Activated effector memory CD4-positive, alpha-beta T cell treated with Interleukin-2 at 50 U/mL for 16 hours (primary cell): ENCODE measurements around the gene PDK1.
"Not testable (repeated sequence)": the region's sequence is repeated elsewhere in the genome, so short reads cannot be mapped to it uniquely, and the experiment has no call there.

Experiments used
- DNase-seq: peaks from one replicate; pipeline ENCODE4 v3.0.0-alpha.2; 2020

PDK1 gene

DNA sequence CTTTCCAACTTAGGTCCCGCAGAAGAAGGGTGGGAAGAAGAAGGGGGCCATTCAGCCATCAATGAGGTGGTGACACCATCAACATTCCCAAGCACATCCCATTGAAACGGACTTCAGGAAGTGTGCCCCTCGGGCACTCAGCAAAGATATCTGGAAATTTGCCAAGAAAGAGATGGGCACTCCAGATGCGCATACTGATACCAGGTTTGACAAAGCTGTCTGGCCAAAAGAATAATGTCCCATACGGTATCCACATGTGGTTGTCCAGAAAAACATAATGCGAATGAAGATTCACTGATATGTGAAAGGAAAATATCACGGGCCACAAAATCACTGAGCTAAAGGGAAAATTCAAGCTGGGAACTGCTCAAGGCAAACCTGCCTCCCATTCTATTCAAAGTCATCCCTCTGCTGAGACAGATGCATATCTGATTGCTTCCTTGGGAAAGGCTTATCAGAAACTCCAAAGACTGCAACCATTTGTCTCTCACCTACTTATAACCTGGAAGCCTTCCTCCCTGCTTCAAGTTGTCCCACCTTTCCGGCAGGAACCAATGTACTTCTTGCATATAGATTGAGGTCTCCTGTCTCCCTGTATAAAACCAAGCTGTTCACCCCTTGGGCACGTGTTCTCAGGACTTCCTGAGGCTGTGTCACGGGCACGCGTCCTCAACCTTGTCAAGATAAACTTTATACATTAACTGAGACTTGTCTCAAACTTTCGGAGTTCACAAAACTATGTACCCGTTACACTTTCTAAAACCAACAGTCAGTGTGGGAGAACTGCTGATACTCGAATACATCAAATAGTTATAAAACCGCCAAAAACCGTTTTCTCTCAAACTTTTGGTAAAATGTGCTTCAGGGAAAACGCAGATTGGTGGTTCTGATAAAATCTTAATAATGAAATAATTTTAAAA lies 1.3 kb upstream of the PDK1 start:
- no peak for DNase-seq

DNA sequence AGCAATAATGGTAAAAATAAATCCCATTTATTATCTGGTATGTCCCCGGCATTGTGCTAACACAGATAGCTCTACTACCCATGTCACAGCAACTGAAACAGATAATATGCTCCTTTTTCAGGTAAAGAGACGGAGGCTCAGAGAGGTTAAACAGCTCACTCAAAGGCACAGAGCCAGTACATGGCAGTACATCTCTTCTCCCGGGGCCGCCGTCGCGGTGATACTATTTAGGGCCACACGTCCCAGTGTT lies 693 bp upstream of the PDK1 start:
- DNase-seq: no peak

- DNase-seq: peak; percentile 51
Observed at GRCh38 chr2:172556284-172557033, 569 bp downstream of the PDK1 start.

- DNase-seq: no peak
Observed at GRCh38 chr2:172558372-172558771, 2.5 kb downstream of the PDK1 start.

DNA sequence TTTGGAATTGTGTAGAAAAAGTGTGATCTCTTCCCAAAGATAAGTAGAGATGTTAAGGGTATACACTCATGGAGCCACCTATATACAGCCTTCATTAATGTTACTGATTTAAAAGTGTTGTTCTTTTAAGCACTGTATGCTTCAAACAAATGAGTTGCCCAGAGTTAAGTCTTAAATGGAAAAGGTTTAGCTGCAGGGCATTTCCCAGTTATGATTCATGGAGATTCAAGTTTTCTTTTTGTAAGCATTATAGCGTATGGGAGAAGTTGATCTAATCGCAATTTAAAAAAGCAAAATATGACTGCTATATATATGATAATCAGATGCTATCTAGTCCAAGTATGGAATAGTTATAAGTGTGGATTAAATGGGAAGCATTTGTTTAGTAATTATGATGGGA lies 4.8 kb downstream of the PDK1 start:
- DNase-seq: no peak

DNA sequence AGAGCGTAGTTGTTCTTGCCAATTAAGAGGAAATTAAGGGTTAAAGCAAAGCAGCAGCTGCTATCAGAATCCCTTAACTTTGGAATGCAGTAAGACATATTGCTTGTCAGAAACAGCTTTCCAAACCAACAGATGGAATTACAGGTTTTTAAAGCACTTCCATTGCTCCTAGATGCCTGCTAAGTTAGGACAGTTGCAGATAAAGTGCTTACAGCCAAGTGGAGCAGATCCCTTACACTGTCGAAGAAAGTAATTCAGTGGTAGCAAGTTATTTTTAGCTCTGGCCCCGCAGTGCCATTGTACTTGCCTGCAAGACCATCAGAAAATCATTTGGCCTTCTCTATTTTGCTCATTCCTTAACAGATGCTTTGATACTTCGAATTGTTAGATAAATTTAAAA lies 5.4 kb downstream of the PDK1 start:
- DNase-seq: no peak

- no peak for DNase-seq
Observed at GRCh38 chr2:172562298-172562697, 6.4 kb downstream of the PDK1 start.

DNA sequence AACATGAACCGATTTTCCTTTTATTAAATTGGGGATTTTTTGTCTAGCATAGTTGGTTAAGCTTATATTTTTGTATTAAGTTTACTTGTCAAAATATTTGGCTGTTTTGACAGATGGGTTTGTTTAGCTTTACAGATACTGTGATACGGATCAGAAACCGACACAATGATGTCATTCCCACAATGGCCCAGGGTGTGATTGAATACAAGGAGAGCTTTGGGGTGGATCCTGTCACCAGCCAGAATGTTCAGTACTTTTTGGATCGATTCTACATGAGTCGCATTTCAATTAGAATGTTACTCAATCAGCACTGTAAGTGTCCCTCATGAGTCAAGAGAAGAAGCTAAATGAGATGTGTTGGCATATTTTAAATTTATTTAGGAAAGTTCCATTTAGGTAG lies 8.5 kb downstream of the PDK1 start:
- DNase-seq: no peak

GRCh38 chr2:172571245-172571644 lies 15.4 kb downstream of the PDK1 start:
- no peak for DNase-seq

DNA sequence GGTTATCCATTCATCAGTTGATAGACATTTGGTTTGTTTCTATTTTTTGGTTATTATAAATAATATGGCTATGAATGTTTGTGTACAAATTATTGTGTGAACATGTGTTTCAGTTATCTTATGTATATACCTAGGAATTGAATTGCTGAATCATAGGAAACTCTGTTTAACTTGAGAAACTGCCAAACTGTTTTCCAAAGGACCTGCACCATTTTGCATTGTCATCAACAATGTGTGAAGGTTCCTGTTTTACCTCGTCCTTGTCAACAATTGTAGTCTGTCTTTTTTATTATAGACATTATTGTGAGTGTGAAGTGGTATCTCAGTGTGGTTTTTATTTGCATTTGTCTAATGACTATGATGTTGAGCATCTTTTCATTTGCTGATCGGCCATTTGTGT lies 17.1 kb downstream of the PDK1 start:
- DNase-seq: no peak

GRCh38 chr2:172574965-172575364 lies 19.1 kb downstream of the PDK1 start:
- no peak for DNase-seq

- DNase-seq: no peak
Observed at GRCh38 chr2:172578054-172578453, 22.2 kb downstream of the PDK1 start.

DNA sequence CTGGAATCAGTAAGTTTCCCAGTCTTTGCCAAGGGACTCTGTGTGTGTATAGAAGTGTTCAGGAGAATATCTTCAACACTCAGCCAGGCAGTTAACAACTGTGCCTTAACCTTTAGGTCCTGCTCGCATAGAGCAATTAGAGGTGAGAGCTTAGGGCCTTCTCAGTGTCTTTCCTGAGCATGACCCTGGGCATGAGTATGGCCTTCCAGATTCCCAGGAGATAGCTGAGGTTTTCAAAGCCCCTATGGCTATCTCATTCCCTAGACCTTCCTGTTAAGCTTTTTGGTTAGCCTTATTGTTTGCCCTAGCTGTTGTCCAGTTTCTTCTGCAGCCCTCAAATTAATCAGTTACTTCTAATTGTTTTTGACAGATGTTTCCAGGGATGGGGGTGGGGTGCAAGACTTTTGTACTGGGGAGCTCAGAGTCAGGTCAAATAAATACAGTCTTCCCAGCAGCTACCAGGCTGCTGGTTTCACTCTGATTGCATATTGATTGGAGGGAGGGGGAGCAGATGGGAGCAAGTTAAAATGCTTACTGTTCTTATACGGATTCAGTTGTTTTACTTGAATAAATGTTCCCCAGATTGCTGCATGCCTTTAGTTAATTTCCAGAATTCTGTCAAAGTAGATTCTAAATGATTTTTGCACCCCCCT lies 23.1 kb downstream of the PDK1 start:
- DNase-seq: no peak

DNA sequence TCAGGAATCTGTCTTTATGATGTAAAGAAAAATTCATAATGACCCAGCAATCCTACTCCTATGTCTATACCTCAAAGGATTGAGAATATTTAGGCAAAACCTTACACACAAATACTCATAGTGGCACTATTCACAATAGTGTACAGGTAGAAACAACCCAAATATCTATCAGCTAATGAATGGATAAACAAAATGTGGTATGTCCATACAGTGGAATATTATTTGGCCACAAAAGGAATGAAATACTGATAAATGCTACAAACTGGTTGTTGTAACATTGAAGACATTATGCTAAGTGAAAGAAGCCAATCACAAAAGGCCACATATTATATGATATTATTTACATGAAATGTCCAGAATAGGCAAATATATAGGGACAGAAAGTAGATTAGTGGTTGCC lies 24.7 kb downstream of the PDK1 start:
- no peak for DNase-seq

- DNase-seq: no peak
Observed at GRCh38 chr2:172582656-172583055, 26.8 kb downstream of the PDK1 start.

GRCh38 chr2:172586245-172586891 lies 30.5 kb downstream of the PDK1 start:
- DNase-seq: no peak

DNA sequence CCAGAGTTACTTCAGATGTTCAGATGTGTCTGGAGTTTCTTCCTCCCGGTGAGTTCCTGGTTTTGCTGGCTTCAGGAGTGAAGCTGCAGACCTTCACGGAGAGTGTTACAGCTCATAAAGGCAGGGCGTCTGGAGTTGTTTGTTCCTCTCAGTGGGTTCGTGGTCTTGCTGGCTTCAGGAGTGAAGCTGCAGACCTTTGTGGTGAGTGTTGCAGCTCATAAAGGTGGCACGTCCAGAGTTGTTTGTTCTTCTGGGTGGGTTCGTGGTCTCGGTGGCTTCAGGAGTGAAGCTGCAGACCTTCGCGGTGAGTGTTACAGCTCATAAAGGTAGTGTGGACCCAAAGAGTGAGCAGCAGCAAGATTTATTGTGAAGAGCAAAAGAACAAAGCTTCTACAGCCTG lies 31.3 kb downstream of the PDK1 start:
- not testable (repeated sequence) for DNase-seq

- no peak for DNase-seq
Observed at GRCh38 chr2:172588931-172589330, 33.0 kb downstream of the PDK1 start.

- DNase-seq: not testable (repeated sequence)
Observed at GRCh38 chr2:172591386-172591785, 35.5 kb downstream of the PDK1 start.

- DNase-seq: not testable (repeated sequence)
Observed at GRCh38 chr2:172592190-172592589, 36.3 kb downstream of the PDK1 start.

DNA sequence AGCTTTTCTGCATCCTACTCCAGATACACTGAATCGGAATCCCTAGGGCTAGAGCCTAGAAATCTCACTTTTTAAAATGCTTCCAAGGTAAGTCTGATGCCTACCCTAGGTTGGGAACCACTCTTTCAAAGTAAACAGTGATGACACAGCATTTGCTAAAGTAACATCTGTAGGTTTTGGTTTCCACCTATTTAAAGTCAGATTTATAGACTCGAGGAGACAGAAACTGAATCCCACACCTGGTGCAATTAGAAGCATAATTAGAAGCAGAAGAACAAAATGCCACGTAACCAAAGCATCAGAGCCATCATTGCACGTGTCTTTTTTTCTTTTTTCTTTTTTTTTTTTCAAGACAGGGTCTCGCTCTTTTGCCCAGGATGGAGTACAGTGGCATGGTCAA lies 40.9 kb downstream of the PDK1 start:
- DNase-seq: no peak

GRCh38 chr2:172597176-172597842 lies 41.4 kb downstream of the PDK1 start:
- DNase-seq: no peak

DNA sequence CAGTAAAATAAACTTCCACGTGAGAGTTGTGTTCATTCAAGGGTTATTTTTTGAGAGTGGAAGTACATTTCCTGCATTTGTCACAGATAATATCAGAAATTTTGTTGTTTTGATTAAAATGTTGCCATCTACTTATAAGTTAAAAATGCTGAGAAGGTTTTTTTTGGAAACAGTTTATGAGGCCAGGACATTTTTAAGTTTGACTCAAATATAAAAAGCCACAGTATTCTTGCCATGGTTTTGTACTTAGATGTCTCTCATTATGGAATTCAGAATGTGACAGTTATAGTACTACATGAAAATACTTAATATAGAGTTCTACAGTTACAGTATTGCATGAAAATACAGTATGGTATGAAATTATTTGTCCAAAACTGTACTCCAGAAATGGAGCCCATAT lies 44.1 kb downstream of the PDK1 start:
- DNase-seq: no peak
